ENCODE results near the gene IL4R. TPM values are rescaled to one million over a fixed set of nuclear protein-coding genes. Genes with fewer than 3 reads are reported as not detected.

Gene IL4R
- total RNA-seq, 2 experiments from 2014 or later, result 183 to 190 TPM

GRCh38 chr16:27303256-27304100, 10.3 kb upstream of the IL4R start:
- no peak overlapping the region for H3K27ac Mint-ChIP-seq
- H3K4me1 Mint-ChIP-seq, result peaks cover 14% of the 10 kb centered on the region
- DNase-seq, result no peak
- H3K9me3 Mint-ChIP-seq, result peaks cover 13% of the 10 kb centered on the region
- no peaks in the 10 kb centered on the region for H3K27me3 Mint-ChIP-seq
- H3K36me3 Mint-ChIP-seq, result peaks cover 5% of the 10 kb centered on the region
- H3K4me3 Mint-ChIP-seq, result no peak overlapping the region

DNA sequence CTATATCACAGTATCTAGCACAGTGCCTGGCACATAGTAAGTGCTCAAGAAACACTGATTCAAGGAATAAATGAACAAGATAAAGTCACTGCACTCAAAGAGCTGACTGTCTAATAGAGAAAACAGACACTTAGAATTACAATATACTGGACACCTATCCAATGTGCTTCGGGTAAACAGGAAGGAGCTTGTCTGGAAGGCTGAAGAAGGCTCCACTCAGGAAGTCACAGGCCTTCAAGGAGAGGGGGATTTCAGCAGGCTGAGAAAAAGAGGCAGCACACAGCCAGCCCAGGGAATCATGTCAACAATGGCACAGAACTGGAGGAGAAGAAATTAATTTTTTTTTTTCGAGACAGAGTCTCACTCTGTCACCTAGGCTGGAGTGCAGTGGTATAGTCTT, 9.7 kb upstream of the IL4R start:
- H3K9me3 Mint-ChIP-seq, result peaks cover 11% of the 10 kb centered on the region
- H3K4me3 Mint-ChIP-seq, result no peak overlapping the region
- H3K4me1 Mint-ChIP-seq, result peaks cover 14% of the 10 kb centered on the region
- H3K27me3 Mint-ChIP-seq, result no peaks in the 10 kb centered on the region
- no peak overlapping the region for H3K27ac Mint-ChIP-seq
- H3K36me3 Mint-ChIP-seq, result peaks cover 5% of the 10 kb centered on the region
- no peak for DNase-seq

- H3K27me3 Mint-ChIP-seq, result no peaks in the 10 kb centered on the region
- peaks cover 10% of the 10 kb centered on the region for H3K4me1 Mint-ChIP-seq
- no peak overlapping the region for H3K4me3 Mint-ChIP-seq
- peak overlapping the region; percentile 22 for H3K27ac Mint-ChIP-seq
- H3K9me3 Mint-ChIP-seq, result peaks cover 10% of the 10 kb centered on the region
- no peak for DNase-seq
- peaks cover 5% of the 10 kb centered on the region for H3K36me3 Mint-ChIP-seq
Measured at GRCh38 chr16:27304881-27305745, 8.7 kb upstream of the IL4R start.

- Mint-ChIP-seq H3K27ac (no peak overlapping the region), H3K4me1 (peaks cover 13% of the 10 kb centered on the region), H3K4me3 (no peak overlapping the region), H3K27me3 (no peaks in the 10 kb centered on the region), H3K36me3 (peaks cover 5% of the 10 kb centered on the region), H3K9me3 (peaks cover 10% of the 10 kb centered on the region)
- DNase-seq, result no peak
Measured at GRCh38 chr16:27305839-27306442, 7.8 kb upstream of the IL4R start.

GRCh38 chr16:27308792-27309191, 5.0 kb upstream of the IL4R start:
- H3K4me3 Mint-ChIP-seq, result no peak overlapping the region
- DNase-seq, result no peak
- H3K27ac Mint-ChIP-seq, result no peak overlapping the region
- no peaks in the 10 kb centered on the region for H3K27me3 Mint-ChIP-seq
- H3K36me3 Mint-ChIP-seq, result peaks cover 5% of the 10 kb centered on the region
- H3K4me1 Mint-ChIP-seq, result peaks cover 17% of the 10 kb centered on the region
- peaks cover 10% of the 10 kb centered on the region for H3K9me3 Mint-ChIP-seq

DNA sequence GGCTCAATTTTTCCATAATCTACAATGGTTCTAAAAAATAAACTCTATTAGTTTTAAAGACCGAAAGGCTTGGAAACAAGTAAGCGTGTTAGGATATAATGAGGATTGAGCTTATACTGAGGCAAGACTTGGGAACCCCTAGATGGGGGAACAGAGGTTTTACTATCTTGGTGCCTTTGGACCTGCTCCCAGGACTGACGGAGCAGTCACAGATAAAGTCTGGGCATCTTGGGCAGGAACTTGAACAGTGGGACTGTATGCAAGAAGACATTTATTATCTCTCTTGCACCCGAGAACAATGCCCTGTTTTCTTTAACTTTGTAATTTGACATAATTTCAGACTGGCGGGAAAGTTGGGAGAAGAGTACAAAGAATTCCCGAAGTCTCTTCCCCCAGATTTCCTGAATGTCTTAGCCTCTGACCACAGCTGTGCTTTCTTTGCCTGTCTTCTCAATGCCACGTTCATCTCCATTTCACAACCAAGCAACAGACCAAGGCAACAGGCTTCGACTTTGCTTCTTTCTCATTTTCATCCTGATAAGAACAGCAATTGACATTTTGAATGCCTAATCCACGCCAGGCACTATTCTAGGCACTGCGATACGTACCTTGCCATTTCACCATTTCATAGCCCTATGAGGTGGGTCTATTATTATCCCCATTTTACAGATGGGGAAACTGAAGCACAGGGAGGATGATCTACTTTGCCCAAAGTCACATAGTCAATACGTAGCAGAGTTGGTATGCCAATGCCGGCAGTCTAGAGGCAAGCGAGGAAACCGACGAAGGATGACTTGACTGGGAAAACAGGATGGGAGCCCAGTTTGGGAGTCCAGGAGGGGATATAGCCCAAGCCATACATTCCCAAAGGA, 3.0 kb upstream of the IL4R start:
- Mint-ChIP-seq H3K4me1 (peaks cover 20% of the 10 kb centered on the region), H3K36me3 (peaks cover 21% of the 10 kb centered on the region), H3K27ac (no peak overlapping the region), H3K9me3 (peaks cover 10% of the 10 kb centered on the region), H3K27me3 (no peaks in the 10 kb centered on the region), H3K4me3 (no peak overlapping the region)
- DNase-seq, result no peak

DNA sequence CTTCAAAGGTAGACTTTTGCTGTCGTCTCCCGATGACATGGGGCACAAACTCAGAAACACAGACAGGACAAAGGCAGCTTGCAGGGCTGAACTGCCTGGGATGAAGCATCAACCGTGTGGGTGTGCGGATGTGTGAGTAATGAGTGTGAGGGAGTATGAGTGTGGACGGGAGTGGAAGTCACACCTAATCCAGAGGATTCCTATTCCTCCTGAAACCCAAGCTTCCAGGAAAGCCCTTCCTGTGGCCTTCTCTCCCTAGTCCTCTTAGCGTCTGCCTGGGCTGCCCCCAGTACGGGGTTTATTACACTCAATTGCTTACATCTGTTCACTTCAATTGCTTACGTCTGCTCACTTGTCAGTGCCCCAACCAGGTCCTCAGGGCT, 2.3 kb upstream of the IL4R start:
- Mint-ChIP-seq H3K4me3 (no peak overlapping the region), H3K27me3 (no peaks in the 10 kb centered on the region), H3K36me3 (peaks cover 25% of the 10 kb centered on the region), H3K9me3 (peaks cover 5% of the 10 kb centered on the region), H3K27ac (peak overlapping the region; percentile 43), H3K4me1 (peaks cover 26% of the 10 kb centered on the region)
- DNase-seq, result no peak

GRCh38 chr16:27311897-27312303, 1.9 kb upstream of the IL4R start:
- Mint-ChIP-seq H3K27me3 (no peaks in the 10 kb centered on the region), H3K4me1 (peaks cover 30% of the 10 kb centered on the region), H3K27ac (no peak overlapping the region), H3K4me3 (no peak overlapping the region), H3K9me3 (peaks cover 2% of the 10 kb centered on the region), H3K36me3 (peaks cover 26% of the 10 kb centered on the region)
- no peak for DNase-seq

DNA sequence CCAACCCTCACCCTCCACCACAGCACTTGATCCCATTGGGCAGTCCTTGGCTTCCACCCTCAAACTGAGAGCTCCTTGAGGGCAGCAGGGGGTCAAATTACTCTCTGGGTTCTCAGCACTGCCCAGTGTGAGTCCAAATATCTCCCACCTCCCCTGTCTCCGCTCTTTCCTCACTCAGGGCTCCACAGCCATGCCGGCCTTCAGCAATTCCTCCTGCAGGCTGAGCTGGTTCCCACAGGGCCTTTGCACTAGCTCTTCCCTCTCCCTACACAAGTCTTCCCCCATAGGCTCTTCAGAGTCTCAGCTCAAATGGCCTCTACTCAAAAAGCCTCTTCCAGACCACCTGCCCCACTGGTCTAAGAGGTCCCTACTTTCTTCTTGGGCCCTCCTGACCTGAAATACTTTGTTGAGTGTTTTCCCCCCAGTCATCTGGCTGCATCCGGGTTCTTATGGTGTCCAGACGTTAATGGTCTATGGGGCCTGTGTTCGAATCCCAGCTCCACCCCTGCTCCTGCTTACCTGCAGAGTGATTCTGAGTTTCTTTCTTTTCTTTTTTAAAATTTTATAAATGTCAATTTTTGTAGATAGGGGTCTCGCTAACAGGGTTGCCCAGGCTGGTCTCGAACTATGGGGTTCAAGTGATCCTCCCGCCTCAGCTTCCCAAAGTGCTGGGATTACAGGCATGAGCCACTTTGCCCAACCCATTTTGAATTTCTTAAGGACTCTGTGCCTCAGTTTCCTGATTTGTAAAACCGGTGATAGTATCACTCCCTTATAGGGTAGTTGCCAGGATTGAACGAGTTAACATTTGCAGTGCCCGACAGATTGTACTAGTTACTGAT, 973 bp upstream of the IL4R start:
- peak overlapping the region; percentile 91 for H3K27ac Mint-ChIP-seq

DNA sequence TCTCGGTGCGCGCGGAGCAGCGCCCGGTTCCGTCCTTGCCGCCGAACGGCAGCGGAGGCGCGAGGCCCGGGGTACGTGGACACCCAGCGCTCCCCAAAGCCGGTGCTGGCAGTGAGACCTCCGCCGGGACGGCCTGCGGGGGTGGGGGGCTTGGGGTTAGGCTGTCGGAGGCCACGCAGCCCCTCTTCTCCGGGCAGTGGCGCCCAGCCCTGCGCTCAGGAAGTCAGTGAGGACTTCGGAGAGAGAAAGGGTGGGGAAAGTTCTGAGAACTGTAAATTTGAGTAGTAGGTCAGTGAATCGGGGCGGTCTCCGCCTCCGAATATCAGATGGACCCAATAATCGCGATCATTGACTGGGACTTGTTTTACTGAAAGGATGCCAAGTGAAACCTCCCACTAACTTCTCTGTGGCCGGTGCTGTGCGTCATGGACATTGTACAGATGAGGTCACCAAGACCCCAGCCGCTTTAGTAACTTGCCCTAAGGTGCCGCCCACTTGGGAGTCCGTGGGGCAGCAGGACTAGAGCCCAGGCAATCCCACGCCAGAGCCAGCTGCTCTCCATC, 468 bp downstream of the IL4R start:
- Mint-ChIP-seq H3K9me3 (no peaks in the 10 kb centered on the region), H3K4me1 (peaks cover 53% of the 10 kb centered on the region), H3K27ac (peak overlapping the region; percentile 99), H3K27me3 (no peaks in the 10 kb centered on the region), H3K36me3 (peaks cover 46% of the 10 kb centered on the region), H3K4me3 (peak overlapping the region; percentile 98)
- DNase-seq, result peak; percentile 79

More for the DNA sequence above, 973 bp upstream of the IL4R start:
- Mint-ChIP-seq H3K36me3 (peaks cover 35% of the 10 kb centered on the region), H3K9me3 (peaks cover 2% of the 10 kb centered on the region), H3K4me3 (peak overlapping the region; percentile 83), H3K4me1 (peaks cover 39% of the 10 kb centered on the region), H3K27me3 (no peaks in the 10 kb centered on the region)
- no peak for DNase-seq

GRCh38 chr16:27314986-27315332, 1.2 kb downstream of the IL4R start:
- no peak for DNase-seq
- Mint-ChIP-seq H3K27me3 (no peaks in the 10 kb centered on the region), H3K4me3 (peak overlapping the region; percentile 98), H3K4me1 (peaks cover 60% of the 10 kb centered on the region), H3K9me3 (no peaks in the 10 kb centered on the region), H3K36me3 (peaks cover 54% of the 10 kb centered on the region), H3K27ac (peak overlapping the region; percentile 99)

GRCh38 chr16:27315333-27316037, 1.7 kb downstream of the IL4R start:
- peaks cover 62% of the 10 kb centered on the region for H3K4me1 Mint-ChIP-seq
- peak overlapping the region; percentile 99 for H3K27ac Mint-ChIP-seq
- H3K36me3 Mint-ChIP-seq, result peaks cover 57% of the 10 kb centered on the region
- H3K4me3 Mint-ChIP-seq, result peak overlapping the region; percentile 98
- H3K9me3 Mint-ChIP-seq, result no peaks in the 10 kb centered on the region
- H3K27me3 Mint-ChIP-seq, result no peaks in the 10 kb centered on the region
- DNase-seq, result peak; percentile 67

Measured in activated naive CD8-positive, alpha-beta T cell treated with anti-CD3 and anti-CD28 coated beads for 36 hours (primary cell).